H1 (cell line): ENCODE measurements around the gene GMCL2. TPM values are rescaled to one million over a fixed set of nuclear protein-coding genes. Genes with fewer than 3 reads are reported as not detected.

Experiments
- CHD1 ChIP-seq: IDR thresholded peaks from 2 replicates; pipeline ENCODE4 v1.6.1; 2012; ENCODE audit warnings: low read depth, low read length, improper control_type of control experiment
- CHD2 ChIP-seq: IDR thresholded peaks from 2 replicates; pipeline ENCODE4 v1.6.1; 2012; ENCODE audit warnings: low read length, improper control_type of control experiment
- EZH2 ChIP-seq: fragments of 200-600 bp; sonication (generic); IDR thresholded peaks from 2 replicates; pipeline ENCODE4 v1.7.1; 2012; ENCODE audit warnings: low read depth, mild to moderate bottlenecking, moderate library complexity, low read length, inconsistent platforms; ENCODE audit not compliant: severe bottlenecking
- HDAC2 ChIP-seq, 2 experiments: fragments of 300-600 bp in 1 of 2; sonication (generic) in 1 of 2; IDR thresholded peaks; 2 replicates each; pipeline ENCODE4 v1.6.1; 2011 to 2012; ENCODE audit warnings: low read depth in 2 of 2, low read length in 2 of 2, mild to moderate bottlenecking in 2 of 2, moderate library complexity in 2 of 2, borderline replicate concordance in 1 of 2, inconsistent platforms in 1 of 2
- JUND ChIP-seq: IDR thresholded peaks from 2 replicates; pipeline ENCODE4 v1.6.1; 2011; ENCODE audit warnings: mild to moderate bottlenecking, improper control_type of control experiment, low read length
- RBBP5 ChIP-seq: IDR thresholded peaks from 2 replicates; pipeline ENCODE4 v1.7.1; 2012; ENCODE audit warnings: low read depth, mild to moderate bottlenecking, inconsistent platforms, low read length, moderate library complexity, borderline replicate concordance
- SAP30 ChIP-seq: fragments of 300-600 bp; sonication (generic); IDR thresholded peaks from 2 replicates; pipeline ENCODE4 v1.7.1; 2012; ENCODE audit warnings: low read length, moderate library complexity, mild to moderate bottlenecking, inconsistent platforms; ENCODE audit not compliant: insufficient read depth, insufficient replicate concordance
- TBP ChIP-seq: IDR thresholded peaks from 2 replicates; pipeline ENCODE4 v1.6.1; 2011; ENCODE audit warnings: low read depth, low read length, improper control_type of control experiment
- YY1 ChIP-seq: IDR thresholded peaks from 2 replicates; pipeline ENCODE4 v1.6.1; 2011; ENCODE audit warnings: low read depth, mild to moderate bottlenecking, low read length
- ZNF274 ChIP-seq: IDR thresholded peaks from 2 replicates; pipeline ENCODE4 v1.7.0; 2012; ENCODE audit warnings: low read length, borderline replicate concordance; ENCODE audit errors: extremely low read depth
- polyA plus RNA-seq, 7 experiments: library from polyadenylated mRNA; depleted of rRNA in 3 of 7; stranded (reverse) in 5 of 7; unstranded in 2 of 7; fragments of >200 nt in 5 of 7; fragments of 200-250 nt in 2 of 7; gene quantifications; 1 replicate in 5 of 7; 2 replicates in 1 of 7; 4 replicates in 1 of 7; pipeline versions ENCODE4 v1.2.1 to v1.2.3, GENCODE V29; 2011 to 2013; ENCODE audit warnings: missing spikeins in 2 of 7, mixed read lengths in 2 of 7
- total RNA-seq: library from RNA; stranded (reverse); fragmentation: NEBNext Ultra II Directional; extraction: Animal tissue kit (Norgen Biotek cat#: 25700); gene quantifications from 2 replicates; pipeline ENCODE4 v1.2.1, GENCODE V29; 2021
- TF ChIP-seq, protein P1 (sequence below): fragments of 300-600 bp; sonication (generic); IDR thresholded peaks from 2 replicates; pipeline ENCODE4 v1.7.1; 2012; ENCODE audit warnings: low read length, moderate library complexity, mild to moderate bottlenecking, inconsistent platforms; ENCODE audit not compliant: insufficient replicate concordance
- TF ChIP-seq, protein P2 (sequence below): IDR thresholded peaks from 2 replicates; pipeline ENCODE4 v1.6.1; 2012; ENCODE audit warnings: inconsistent platforms

Gene GMCL2
- total and polyA plus RNA-seq, 2 of the 8 experiments (the other 6 are each of a cell fraction or from before 2014, with no cell fraction given) = 0.13 TPM; not detected in 1

GRCh38 chr5:178228609-178229008 lies 41.4 kb upstream of the GMCL2 start (continued):
- TF ChIP-seq, protein P1, sequence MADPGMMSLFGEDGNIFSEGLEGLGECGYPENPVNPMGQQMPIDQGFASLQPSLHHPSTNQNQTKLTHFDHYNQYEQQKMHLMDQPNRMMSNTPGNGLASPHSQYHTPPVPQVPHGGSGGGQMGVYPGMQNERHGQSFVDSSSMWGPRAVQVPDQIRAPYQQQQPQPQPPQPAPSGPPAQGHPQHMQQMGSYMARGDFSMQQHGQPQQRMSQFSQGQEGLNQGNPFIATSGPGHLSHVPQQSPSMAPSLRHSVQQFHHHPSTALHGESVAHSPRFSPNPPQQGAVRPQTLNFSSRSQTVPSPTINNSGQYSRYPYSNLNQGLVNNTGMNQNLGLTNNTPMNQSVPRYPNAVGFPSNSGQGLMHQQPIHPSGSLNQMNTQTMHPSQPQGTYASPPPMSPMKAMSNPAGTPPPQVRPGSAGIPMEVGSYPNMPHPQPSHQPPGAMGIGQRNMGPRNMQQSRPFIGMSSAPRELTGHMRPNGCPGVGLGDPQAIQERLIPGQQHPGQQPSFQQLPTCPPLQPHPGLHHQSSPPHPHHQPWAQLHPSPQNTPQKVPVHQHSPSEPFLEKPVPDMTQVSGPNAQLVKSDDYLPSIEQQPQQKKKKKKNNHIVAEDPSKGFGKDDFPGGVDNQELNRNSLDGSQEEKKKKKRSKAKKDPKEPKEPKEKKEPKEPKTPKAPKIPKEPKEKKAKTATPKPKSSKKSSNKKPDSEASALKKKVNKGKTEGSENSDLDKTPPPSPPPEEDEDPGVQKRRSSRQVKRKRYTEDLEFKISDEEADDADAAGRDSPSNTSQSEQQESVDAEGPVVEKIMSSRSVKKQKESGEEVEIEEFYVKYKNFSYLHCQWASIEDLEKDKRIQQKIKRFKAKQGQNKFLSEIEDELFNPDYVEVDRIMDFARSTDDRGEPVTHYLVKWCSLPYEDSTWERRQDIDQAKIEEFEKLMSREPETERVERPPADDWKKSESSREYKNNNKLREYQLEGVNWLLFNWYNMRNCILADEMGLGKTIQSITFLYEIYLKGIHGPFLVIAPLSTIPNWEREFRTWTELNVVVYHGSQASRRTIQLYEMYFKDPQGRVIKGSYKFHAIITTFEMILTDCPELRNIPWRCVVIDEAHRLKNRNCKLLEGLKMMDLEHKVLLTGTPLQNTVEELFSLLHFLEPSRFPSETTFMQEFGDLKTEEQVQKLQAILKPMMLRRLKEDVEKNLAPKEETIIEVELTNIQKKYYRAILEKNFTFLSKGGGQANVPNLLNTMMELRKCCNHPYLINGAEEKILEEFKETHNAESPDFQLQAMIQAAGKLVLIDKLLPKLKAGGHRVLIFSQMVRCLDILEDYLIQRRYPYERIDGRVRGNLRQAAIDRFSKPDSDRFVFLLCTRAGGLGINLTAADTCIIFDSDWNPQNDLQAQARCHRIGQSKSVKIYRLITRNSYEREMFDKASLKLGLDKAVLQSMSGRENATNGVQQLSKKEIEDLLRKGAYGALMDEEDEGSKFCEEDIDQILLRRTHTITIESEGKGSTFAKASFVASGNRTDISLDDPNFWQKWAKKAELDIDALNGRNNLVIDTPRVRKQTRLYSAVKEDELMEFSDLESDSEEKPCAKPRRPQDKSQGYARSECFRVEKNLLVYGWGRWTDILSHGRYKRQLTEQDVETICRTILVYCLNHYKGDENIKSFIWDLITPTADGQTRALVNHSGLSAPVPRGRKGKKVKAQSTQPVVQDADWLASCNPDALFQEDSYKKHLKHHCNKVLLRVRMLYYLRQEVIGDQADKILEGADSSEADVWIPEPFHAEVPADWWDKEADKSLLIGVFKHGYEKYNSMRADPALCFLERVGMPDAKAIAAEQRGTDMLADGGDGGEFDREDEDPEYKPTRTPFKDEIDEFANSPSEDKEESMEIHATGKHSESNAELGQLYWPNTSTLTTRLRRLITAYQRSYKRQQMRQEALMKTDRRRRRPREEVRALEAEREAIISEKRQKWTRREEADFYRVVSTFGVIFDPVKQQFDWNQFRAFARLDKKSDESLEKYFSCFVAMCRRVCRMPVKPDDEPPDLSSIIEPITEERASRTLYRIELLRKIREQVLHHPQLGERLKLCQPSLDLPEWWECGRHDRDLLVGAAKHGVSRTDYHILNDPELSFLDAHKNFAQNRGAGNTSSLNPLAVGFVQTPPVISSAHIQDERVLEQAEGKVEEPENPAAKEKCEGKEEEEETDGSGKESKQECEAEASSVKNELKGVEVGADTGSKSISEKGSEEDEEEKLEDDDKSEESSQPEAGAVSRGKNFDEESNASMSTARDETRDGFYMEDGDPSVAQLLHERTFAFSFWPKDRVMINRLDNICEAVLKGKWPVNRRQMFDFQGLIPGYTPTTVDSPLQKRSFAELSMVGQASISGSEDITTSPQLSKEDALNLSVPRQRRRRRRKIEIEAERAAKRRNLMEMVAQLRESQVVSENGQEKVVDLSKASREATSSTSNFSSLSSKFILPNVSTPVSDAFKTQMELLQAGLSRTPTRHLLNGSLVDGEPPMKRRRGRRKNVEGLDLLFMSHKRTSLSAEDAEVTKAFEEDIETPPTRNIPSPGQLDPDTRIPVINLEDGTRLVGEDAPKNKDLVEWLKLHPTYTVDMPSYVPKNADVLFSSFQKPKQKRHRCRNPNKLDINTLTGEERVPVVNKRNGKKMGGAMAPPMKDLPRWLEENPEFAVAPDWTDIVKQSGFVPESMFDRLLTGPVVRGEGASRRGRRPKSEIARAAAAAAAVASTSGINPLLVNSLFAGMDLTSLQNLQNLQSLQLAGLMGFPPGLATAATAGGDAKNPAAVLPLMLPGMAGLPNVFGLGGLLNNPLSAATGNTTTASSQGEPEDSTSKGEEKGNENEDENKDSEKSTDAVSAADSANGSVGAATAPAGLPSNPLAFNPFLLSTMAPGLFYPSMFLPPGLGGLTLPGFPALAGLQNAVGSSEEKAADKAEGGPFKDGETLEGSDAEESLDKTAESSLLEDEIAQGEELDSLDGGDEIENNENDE = no peak
- TF ChIP-seq TBP (no peak), JUND (no peak), SAP30 (no peak), HDAC2 (IDR thresholded peaks at IDR 0.05; ENCODE audit: borderline replicate concordance in 1 of 2, low read depth in 2 of 2, low read length in 2 of 2) (no peak), EZH2 (no peak), CHD2 (no peak), CHD1 (no peak), YY1 (no peak), ZNF274 (no peak), RBBP5 (no peak)
- TF ChIP-seq, protein P2, sequence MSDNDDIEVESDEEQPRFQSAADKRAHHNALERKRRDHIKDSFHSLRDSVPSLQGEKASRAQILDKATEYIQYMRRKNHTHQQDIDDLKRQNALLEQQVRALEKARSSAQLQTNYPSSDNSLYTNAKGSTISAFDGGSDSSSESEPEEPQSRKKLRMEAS = no peak
